Activated CD8-positive, alpha-beta memory T cell treated with anti-CD3 and anti-CD28 coated beads for 4 hours (primary cell): Measurements from ENCODE around the gene MEAF6.

ENCODE experiments used
- DNase-seq, 2 donors: peaks; one replicate each; pipeline ENCODE4 v3.0.0-alpha.2; 2020; ENCODE audit warnings: low read depth in 2 of 2

Gene MEAF6

GRCh38 chr1:37484325-37485051 lies 30.1 kb downstream of the MEAF6 start:
- no peak for DNase-seq

DNA sequence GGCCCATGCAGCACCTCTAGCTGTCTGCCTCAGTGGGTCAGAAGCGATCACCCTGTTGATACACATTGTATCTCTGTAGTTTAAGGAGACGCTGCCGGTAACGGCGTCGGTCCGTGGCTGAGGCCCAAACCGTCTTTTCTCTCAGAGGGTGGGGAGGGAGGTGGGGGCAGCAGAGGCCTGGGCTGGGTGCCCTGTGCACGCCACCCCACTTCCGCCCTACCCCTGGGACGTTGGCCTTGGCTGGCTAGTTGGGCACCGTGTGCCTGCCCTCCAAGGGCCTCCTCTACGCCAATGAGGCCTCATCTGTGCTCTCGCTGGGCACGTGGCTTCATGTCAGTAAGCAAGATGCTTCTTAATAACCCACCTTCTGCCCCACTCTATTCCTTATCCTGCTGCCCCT lies 30.8 kb downstream of the MEAF6 start:
- no peak for DNase-seq

- no peak for DNase-seq
Observed at GRCh38 chr1:37482796-37483744, 31.5 kb downstream of the MEAF6 start.

- no peak for DNase-seq
Observed at GRCh38 chr1:37482004-37482785, 32.4 kb downstream of the MEAF6 start.

- DNase-seq = no peak
Observed at GRCh38 chr1:37481289-37482003, 33.1 kb downstream of the MEAF6 start.

DNA sequence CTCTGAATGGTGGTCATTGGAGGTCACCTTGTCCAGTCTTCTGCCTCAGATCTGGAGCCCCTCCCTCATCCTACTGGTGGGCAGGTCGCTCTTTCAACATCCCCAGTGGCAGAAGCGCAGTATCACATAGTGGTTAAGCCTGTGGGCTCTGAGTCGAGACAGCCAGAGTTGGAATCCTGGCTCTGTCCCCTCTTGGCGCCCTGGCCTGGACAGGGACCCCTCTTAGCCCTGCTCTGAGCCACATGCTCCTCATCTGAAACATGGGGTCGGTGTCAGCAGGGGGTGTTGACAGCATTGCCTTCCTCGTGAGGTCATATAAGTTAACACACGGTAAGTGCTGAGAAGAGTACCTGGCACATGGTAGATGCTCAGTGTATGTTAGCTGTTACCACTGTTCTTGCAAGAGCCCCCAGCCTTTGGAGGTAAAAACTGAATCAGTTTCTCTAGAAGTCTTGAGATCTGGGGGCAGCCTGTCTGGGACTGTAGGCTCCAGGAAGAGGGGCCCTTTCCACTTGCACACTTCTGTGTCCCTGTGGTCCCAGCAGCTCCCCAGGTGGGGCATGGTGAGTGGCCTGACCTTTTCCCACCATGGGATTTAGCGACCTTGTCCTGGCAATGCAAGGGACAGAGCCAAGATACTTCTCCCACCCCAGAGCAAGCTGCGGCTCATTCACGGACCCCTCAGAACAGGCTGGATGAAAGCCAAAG lies 33.8 kb downstream of the MEAF6 start:
- no peak for DNase-seq

- no peak for DNase-seq
Observed at GRCh38 chr1:37480125-37480466, 34.5 kb downstream of the MEAF6 start.

- peak; percentile 84 to 90 for DNase-seq
Observed at GRCh38 chr1:37479255-37480124, 35.1 kb downstream of the MEAF6 start.

- DNase-seq = no peak
Observed at GRCh38 chr1:37478890-37479254, 35.7 kb downstream of the MEAF6 start.

DNA sequence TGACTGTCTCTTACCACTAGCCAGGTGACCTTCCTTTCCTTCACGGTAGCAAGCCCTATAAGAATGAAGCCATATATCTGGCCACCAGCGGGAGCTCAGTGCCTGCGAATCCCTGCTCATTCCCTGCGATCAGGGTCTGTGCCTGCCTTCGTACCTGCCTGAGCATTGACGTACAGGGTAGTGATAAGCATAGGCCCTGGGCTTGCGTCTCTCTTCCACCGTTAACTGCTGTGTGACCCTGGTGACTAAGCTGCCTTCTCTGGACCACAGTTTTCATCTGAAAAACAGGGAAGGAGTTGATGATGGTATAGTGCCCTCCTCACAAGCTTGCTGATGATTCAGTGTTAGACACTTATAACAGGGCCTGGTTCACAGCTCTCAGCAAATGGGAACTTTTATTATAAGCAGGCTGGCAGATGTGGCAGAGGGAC lies 36.1 kb downstream of the MEAF6 start:
- DNase-seq = peak in 1 of 2 donors; percentile 59

DNA sequence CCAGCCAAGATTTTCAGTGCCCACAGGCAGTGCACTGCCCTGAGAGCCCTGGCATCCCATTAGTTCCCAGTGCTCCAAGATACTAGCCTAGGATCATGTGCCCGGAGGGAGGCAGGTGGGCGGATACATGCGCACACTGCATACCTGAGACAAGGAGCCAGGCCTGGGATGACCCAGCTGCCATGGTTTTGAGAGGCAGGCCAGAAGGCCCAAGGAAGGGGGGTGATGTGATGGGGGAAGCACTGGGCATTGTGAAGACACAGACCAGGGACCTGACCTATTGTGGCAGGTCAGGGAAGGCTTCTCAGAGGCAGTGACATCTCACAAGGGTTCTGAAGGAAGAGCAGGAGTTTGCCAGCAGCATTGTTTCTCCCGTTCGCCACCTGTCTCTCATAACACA lies 36.6 kb downstream of the MEAF6 start:
- no peak for DNase-seq

DNA sequence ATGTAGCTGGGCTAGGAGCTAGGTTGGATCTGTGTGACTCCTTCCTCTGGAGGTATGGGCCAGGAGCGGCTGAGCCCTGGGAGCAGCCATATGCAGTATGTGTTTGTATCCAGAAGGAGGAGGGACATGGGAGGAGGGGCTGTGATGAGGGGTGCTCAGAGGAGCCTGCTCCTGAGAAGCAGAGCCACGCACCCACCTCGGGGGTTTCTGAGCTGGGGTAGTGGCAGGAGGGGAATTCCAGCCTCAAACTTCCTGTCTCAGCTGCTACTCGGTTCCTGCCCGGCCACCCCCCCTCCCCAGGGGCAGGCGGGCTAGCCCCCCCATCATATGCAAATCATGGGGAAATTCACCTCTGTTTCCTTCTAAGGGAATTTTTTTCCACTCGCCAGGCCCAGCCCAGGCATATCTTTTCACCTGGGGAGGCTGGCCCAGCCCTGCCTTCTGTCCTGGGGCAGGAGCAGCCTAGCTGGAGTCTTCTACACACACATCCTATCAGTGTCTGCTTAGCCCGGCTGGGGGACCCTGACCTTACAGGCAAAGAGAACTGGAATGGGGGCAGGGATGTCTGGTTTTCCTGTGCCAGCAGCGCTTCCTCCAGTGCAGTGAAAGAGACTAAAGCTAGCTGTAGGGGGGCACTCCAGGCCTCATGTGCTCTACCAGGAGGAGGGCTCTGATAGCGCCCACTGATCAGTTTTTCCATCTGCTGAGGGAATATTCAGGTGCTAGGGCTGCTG lies 37.2 kb downstream of the MEAF6 start:
- peak; percentile 80 to 90 for DNase-seq

DNA sequence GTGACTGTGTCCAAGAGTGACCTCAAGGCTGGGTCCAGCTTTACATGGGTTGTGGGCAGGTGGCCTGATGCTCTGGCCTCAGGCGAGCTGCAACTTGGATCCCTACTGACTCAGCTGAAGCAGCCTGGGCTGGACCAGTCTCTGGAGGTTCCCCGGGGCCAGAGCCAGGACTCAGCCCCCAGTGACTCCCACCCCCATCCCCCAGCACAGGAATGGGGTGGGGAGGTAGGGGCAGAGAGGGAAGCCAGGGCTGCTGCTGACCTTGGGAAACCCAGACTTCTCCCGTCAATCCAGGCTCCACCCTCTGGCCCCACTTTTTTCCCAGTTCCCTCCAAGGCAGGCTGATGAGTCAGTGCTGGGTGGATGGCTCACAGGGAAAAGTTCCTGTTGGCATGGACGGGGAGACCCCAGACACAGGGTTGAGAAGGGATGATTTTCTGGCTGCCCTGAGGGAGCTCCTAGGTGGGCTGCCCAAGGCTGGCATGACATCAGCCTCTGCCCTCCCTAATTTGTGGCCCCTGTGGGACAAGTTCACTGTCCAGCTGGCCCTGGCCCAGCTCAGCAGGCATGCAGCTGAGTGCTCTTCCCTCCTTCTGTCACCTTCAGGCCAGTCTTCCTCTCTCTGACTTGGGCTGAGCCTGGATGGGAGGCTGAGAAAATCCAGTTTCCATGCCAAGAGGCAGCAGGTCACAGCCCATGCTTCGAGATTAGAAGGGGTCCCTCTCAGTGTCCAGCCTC lies 37.9 kb downstream of the MEAF6 start:
- no peak for DNase-seq

DNA sequence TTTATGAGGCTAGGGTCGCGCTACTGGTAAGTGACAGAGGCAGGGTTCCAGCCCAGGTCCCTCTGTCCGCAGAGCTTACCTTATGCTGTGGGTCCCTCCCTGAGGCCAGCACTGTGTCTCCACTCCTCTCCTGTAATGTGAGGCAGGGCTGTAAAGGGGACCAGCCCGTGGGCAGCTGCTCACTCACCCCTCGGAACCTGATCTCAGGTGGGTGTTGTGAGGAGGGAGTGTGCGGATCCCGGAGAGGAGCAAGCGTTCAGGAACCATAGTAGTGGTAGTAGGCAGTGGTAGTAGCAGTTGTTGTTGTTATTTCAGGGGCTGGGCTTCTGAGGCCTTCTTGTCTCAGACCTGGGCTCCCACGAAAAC lies 38.5 kb downstream of the MEAF6 start:
- DNase-seq = no peak

GRCh38 chr1:37475380-37476086 lies 39.0 kb downstream of the MEAF6 start:
- DNase-seq = no peak

GRCh38 chr1:37474697-37475379 lies 39.7 kb downstream of the MEAF6 start:
- no peak for DNase-seq

GRCh38 chr1:37474046-37474696 lies 40.4 kb downstream of the MEAF6 start, which contains the start of gene ZC3H12A:
Gene ZC3H12A (plus strand): TSS chr1:37474580. CDS start chr1:37475497, 917 bp downstream.
- DNase-seq = peak; percentile 83 to 89
